GM19324 (cell line): ENCODE results near the gene TMC5.
"Not testable (repeated sequence)": the region's sequence is repeated elsewhere in the genome, so short reads cannot be mapped to it uniquely, and the experiment has no call there.

Experiments used
- ATAC-seq: cut with Tn5 transposase; IDR thresholded peaks from one replicate; pipeline ENCODE4 v1.9.1; 2021; ENCODE audit warnings: mild to moderate bottlenecking, moderate library complexity; ENCODE audit not compliant: unreplicated experiment, low FRiP score

TMC5 gene

DNA sequence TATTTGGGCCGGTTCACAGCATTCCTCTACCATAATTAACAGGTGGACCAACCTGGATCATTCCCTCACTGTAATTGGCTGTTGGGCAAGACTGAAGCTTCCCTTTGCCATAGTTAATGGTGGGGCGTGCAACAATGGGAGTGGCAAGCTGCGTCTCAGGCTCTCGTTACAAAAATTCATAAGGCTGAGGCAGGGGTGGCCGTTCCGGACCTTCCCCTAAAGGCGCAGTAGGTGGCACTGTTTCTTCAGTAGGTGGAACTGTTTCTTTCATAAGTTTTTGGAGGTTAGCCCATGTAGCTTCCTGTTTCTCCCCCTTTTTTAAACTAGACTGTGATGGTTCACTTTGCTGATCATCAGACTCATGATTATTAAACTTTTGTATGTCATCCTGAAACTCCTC lies 17.0 kb upstream of the TMC5 start:
- no peak for ATAC-seq

DNA sequence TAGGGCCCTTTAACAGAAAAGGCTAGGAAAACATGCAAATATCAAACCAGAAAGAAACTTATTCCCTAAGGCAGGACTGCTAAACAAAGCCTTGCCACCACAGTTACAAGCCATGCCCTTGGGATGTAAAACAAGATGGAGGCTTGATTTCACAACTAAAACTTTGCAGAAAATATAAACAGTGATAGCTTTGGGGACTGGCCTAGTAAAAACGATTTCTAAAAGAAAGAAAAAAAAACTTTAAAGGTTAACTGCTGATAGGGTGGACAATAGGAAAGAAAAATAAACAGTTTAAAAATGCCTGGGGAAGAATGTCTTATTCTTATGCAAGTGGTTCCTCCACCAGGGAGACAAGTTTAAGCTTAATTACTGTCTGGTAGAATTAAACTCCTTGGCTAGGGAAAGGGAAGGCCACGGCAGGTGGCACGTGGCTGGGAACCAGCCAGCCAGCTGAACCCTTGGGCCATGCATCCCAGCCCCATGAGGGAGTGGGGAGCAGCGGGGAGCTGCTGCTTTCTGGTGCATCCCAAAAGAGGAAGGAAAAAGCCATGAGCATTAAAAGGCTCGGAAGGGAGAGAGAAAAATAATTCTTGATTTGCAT lies 10.7 kb upstream of the TMC5 start:
- no peak for ATAC-seq

DNA sequence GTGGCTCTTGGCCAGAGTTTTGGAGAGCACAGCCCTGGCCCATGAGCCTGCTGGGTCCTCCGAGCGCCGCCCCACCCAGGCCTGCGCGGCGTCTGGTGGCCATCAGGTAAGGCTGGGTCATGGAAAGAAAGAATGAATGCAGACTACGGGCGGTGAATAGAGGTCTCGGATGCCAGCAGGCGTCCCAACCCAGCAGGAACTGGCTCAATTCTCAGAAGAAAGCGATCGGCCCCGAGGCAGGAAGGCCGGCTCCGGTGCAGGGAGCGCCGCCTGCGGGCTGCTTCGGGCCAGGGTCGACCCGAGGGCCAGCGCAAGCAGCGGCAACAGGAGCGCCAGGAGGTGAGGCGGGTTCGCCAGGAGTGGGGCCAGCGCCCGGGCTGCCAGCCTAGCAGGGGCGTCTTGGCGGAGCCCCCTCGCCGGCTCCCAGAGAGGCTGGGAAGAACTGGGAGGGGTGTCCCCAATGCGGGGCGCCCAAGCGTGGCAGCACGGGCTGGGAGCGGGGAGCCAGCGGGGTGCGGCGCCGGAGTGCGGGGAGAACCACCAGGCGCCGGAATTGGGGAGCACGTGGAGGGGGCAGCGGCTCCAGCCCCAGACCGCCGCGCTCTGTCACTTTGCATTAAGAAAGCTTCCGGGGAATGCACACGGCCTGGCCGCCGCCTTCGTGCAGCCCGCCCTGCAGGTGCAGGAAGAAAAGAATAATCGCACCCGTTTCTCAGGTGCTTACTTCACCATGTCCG lies 7.1 kb upstream of the TMC5 start:
- ATAC-seq, result no peak

DNA sequence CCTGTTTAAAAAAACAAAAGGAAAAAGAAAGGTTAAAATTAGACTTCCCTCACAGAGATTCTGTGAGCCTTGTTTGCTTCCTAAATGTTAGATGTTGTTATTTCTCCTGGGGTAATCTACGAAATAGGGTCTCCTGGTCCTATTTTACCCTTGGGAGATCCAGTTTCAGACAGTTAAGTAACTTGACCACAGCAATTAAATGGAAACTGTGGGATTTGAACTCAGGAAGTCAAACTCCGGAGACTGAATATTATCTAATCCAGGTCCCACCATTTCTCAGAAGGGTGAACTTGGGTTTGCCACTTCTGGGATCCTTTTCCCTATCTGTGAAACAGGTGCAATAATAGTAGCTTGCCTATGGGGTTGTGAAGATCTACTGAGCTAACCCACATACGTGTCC lies 6.4 kb upstream of the TMC5 start:
- no peak for ATAC-seq

DNA sequence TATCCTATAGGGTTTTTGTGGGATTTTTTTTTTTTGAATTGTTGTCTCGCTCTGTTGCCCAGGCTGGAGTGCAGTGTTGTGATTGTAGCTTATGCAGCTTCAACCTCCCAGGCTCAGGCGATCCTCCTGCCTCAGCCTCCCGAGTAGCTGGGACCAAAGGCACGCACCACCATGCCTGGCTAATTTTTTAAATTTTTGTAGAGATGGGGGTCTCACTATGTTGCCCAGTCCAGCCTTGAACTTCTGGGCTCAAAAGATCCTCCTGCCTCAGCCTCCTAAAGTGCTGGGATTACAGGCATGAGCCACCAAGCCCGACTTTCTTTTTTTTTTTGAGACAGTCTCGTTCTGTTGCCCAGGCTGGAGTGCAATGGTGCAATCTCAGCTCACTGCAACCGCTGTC lies 5.6 kb upstream of the TMC5 start:
- not testable (repeated sequence) for ATAC-seq

DNA sequence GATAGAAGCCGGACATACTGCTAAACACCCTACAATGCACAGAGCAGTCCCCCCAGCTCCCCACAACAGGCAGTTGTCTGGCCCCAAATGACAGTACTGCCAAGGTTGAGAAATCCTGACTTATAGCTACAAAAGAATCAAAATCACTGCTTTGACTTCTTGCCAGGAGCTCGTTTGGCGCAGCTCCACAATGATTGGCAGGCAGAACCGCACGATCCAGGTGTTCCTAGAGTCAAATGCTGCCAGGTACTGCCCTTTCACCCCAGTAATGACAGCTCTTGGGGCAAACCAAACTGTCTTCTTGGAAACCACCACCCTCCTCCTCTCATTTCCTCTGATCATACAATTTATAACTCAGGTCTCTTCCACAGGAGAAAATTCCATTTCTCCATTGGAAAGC lies 2.2 kb upstream of the TMC5 start:
- ATAC-seq, result no peak

DNA sequence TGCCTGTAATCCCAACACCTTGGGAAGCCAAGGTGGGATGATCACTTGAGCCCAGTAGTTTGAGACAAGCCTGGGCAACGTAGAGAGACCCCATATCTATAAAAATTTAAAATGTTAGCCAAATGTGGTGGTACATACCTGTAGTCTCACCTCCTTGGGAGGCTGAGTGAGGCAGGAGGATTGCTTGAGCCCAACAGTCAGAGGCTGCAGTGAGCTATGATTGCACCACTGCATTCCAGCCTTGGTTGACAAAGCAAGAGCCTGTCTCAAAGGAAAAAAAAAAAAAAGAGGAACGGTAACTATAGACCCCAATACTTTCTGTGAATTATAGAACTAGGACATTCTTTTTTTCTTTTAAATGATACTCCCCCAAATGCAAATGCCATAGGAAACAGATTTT lies 1.8 kb upstream of the TMC5 start:
- ATAC-seq, result no peak

DNA sequence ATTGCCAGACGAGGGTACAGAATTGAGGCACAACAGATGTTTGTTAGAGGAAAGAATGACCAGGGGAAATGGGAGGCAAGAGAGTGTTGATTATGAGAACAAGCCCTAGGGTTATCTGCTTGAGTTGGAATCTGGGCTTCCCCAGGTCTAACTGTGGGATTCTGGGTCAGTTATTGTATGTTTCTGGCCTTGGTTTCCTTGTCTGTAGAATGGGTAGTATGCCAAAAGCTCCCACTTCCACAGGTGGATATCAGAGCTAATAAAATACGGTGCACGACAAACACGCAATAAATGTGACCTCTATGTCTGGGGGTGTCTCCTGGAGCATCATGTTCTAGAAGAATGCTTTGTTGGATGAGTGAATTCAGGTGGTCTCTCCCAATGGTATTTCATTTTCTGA lies 517 bp downstream of the TMC5 start:
- ATAC-seq, result no peak

DNA sequence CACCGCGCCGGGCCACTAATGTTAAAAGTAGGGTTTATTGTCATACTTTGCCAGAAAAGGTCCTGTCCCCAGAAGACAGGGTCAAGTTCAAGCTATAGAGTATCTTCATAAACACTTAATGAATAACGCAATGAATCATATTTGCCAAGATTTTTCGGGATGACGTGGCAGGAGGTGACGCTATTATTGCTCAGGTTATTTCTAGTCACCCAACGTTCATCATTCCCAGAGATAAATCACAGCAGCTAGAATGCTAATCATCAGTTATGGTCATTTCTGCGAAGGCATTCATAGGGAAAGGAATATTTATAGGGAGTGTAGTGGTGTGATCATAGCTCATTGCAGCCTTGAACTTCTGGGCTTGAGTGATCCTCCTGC lies 2.0 kb downstream of the TMC5 start:
- no peak for ATAC-seq

DNA sequence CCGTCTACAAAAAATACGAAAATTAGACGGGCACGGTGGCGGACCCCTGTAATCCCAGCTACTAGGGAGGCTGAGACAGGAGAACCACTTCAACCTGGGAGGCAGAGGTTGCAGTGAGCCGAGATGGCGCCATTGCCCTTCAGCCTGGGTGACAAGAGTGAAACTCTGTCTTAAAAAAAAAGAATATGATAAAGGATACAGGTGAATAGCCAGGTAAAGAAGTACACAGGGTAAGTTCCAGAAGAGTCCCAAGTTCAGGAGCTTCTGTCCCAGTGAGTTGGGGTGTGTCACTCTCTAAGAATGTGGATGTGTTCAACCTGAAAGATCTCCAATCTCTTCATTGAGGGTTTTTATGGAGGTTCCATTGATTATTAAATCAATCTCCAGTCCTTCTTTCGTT lies 6.8 kb downstream of the TMC5 start:
- no peak for ATAC-seq

DNA sequence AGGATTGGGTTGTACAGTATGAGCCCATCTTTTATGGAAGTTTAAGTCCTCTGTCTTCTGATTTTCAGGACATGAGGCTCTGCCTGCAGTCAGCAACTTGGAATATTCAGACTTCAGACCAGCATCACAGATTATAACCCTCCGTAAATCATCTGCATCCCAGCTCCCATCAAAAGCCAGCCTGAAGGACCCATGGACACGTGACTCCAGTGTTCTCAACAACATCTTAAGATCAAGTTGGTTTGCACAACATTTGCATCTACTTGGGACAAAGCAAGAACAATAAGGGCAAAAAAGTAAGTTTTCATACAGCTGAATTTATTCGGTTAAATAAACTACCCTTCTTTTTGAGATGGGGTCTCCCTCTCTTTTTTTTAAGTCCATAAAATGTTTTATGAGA lies 12.7 kb downstream of the TMC5 start:
- no peak for ATAC-seq

DNA sequence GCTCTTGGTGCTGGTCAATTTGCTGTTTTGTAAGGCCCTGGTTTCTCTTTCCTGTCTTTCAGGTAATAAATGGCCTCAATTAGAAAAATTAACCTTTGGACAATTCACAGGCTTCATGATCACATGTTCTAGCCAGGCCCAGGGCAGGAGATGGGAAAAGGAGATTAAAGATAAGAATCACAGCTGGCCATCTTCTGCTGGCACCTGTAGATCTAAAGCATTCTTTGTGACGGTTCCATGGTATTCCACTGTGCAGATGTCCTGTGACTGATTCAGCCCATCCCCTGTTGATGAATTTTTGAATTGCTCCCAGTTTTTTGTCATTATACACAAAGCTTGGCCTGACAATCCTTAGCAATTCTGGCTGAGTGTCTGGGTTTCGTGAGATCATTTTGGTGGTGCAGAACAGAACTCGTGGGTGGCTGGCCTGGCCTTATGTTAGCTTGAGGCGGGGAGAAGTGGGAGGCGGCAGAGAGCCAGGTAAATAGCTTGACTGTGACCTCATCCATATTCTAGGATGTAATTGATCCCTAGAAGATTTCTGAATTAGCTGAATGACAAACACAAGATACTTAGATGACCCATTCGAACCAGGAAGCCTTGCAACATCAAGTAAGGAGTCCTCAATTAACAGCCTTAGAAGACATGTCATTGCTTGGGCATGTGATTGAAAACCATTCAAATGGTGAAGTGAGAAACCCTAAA lies 14.1 kb downstream of the TMC5 start:
- no peak for ATAC-seq

DNA sequence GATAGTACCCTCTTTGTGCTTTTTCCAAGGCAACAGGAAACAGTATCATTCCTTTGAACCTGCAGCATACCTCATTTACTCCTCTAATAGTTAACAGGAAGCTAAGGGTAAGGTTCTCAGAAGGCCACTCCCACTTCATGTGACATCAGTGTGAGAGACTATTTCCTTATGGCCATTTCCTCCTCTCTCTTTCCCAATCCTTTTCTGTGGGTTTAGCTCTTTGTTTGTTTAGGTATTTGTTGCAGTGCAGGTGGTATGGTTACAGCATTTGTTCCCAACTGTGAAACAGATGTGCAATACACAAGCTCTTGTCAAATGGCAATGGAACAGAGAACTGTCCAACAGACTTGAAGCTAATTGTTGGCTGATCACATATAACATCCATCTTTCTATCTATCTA lies 14.7 kb downstream of the TMC5 start:
- ATAC-seq, result no peak

DNA sequence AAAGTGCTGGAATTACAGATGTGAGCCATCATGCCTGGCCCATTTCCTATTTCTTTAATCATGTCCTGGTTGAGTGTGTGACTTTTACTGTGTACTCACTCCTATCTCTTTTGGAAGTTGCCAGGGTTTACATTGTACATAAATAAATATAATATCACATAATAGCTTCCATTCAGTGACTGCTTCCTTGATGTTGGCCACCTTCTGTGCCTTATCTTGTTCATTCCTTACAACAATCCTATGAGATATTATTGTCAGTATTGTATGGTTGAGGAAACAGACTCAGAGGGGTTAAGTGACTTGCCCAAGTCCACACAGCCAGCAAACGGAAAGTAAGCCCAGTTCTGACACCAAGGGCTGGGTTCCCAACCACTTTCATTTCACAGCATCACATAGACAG lies 16.9 kb downstream of the TMC5 start:
- ATAC-seq, result no peak

DNA sequence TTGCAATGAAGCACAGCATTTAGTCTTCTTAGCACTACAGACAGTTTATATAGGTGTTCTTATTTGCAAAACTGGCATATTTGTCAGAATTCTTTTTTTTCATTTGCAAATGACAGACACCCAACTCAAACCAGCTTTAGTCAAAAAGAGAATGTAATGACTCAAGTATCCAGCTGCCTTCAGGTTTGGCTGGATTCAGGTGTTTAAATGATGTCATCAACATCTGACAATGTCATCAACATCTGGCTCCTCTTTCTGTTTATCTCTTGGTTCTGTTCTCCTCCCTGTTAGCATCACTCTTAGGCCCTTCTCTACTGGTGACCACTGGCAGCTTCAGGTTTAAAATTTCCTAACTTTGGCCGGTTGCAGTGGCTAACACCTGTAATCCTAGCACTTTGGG lies 18.9 kb downstream of the TMC5 start:
- ATAC-seq, result no peak

DNA sequence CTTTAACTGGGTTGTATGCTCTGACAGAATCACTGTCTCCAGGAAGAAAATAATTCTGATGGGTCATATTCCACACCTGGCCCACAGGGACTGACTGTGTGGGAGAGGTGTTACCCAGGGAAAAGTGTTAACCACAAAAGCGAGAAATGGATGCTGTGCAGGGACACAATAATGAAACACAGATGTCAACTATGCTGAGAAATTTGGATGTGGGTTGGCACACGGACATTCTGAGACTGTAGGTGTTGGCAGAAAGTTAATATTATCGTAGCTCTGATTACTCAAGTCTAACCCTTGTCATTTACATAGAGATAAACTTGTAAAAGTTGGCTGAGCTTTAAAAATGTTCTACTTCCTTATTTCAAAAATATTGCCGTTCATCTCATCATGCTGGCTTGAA lies 19.6 kb downstream of the TMC5 start:
- no peak for ATAC-seq

DNA sequence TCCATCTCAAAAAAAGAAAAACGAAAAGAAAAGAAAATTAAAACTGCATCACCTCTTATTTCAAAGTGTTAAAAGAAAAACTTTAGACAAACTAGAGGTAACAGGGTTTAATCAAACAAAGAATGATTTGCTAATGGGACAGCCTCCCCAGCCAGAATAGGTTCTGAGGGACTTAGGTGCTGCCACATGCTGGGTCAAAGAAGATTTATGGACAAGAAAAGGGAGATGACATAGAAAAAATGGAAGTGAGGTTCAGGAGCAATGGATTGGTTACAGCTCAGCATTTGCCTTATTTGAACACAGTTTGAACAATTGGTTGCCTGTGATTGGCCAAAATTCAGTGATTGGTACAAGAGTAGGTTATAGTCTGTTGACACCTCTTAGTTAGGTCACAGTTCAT lies 21.1 kb downstream of the TMC5 start:
- ATAC-seq, result no peak

DNA sequence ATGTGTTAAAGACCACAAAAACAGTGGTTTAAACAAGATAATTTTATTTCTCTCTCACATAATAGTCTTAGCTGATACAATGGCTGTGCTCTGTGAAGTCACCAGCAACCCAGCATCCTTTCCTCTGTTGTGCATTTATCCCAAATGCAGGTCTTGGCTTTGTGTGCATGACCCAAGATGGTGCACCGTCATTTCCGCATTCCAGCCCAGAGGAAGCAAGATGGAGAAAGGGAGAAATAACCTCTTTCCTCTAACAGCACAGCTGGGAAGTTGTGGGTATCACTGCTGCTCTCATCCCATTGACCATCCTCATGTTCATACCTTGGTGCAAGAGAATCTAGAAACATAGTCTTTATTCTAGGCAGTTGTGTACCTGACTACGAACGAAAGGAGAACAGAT lies 21.8 kb downstream of the TMC5 start:
- ATAC-seq, result no peak

DNA sequence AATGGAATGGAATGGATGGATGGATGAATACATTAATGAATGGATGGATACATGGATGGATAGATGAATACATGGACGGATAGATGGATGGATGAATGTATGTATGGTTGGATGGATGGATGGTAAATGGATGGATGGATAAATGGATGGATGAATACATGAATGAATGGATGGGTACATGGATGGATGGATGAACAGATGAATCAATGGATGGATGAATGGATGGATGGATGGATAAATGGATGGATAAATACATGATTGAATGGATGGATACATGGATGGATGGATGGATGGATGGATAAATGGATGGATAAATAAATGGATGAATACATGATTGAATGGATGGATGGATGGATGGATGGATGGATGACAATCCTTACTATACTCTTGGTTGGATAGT lies 26.0 kb downstream of the TMC5 start:
- no peak for ATAC-seq

DNA sequence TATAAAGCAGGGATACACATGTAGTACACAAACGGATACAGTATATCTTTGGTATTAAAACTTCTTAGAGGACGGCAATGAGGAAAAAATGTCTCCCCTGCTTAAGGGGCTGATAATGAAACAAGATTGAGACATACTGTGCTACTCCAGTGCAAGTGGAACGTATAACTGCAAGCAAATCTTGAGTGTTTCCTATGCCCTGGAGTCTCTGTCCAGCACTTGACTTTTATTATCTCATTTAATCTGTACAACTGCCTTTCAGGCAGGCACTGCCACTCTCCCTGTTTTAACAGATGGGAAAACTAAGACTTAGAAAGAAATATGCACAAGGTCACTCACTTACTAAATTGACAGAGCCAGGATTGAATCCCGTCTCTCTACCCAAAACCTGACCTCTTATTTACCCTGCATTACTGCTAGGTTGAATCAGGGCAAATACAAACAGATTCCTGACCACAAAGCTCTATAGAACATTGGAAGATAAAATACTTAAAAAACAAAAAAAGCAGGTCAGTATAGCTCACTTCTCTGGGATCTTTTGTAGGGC lies 28.7 kb downstream of the TMC5 start:
- ATAC-seq, result no peak

DNA sequence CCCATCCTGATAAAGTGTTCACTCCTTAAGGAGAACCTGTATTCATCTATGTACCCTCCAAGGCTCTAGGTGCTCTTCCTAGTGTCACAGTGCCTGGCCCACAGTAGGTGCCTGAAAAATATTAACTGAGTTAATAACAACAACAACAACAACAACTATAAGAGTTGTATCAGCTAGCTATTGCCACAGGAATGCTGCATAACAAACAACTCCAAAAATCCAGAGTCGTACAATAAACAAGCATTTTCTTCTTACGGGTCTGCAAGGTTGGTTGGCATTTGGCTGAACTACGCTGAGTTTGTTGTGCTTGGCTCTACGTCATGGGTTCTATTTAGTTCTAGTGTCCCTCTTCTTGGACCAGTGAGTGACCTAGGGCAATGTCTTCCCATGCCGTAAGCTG lies 29.2 kb downstream of the TMC5 start:
- ATAC-seq, result no peak

DNA sequence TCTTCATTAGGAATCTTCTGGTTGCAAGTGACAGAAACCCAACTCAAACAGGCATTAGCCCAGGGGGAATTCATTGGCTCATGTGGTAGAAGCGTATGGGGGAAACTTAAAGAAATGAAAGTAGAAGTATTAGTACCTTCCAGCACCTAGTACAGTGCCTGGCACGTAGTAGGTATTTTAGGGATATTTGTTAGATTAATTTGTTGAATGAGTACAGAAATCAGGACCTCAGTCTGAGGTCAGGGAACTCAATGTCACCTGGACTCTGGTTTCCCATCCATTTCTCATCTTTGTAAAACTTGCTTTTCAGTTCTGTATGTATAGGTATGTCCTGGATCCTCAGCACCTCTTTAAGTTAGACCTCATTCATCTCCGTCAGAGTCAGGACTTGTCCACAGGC lies 32.5 kb downstream of the TMC5 start:
- no peak for ATAC-seq
